SH-SY5Y (cell line): Measurements from ENCODE around the gene MYORG.

ENCODE experiments used
- GATA2 ChIP-seq: IDR thresholded peaks from 2 replicates; pipeline ENCODE4 v1.6.1; 2011; ENCODE audit warnings: mild to moderate bottlenecking, low read depth, low read length
- GATA3 ChIP-seq: IDR thresholded peaks from 2 replicates; pipeline ENCODE4 v1.6.1; 2011; ENCODE audit warnings: low read depth, mild to moderate bottlenecking, low read length, moderate library complexity

- TF ChIP-seq GATA2, result peak; percentile 83
- no peak for TF ChIP-seq GATA3
Observed at GRCh38 chr9:34375901-34376595, 650 bp downstream of the MYORG start.
